ENCODE data around the gene ZNF19.

The ZNF19 gene

DNA sequence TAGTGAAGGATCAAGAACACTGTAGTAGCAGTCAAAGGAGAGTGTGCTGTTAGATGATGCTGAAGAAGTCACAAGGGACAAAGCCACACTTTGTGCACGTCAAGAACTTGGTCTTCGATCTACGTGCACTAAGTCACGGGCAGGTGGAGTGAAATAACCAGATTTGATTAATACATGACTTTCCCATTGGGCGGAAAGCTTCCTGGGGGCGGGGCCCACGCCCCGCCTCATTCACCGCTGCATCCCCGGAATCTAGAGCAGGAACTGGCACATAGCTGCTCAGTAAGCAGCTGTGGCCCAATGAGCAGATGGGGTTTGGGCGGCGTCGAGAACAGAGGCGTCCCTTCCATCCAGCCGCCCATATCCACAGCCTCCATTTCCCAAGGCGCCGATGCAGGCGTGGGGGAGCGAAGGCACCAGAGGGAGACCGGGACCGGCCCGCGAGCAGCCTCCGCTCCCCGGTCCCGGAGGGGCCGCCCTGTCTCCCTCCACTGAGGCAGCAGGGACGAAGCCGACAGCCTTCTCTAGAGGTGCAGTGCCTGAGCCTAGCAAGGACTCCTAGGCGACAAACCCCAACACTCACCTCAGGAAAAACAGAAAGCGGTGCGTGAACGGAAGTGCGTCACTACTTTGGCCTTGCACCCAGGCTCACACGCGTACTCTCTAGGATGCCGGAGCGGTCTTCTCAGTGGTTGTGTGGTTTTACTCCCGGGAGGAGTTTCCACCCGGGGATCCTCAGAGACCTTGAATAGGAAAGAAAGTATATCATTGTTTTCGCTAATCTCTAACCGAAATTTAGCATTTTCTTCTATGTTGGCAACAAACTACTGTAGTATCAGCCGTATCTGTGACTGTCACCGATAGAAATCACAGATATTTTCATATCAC is 4.9 kb downstream of the ZNF19 start:
- peak; percentile 71 for DNase-seq

- no peak for DNase-seq
Observed at GRCh38 chr16:71482569-71482968, 6.6 kb downstream of the ZNF19 start.

DNA sequence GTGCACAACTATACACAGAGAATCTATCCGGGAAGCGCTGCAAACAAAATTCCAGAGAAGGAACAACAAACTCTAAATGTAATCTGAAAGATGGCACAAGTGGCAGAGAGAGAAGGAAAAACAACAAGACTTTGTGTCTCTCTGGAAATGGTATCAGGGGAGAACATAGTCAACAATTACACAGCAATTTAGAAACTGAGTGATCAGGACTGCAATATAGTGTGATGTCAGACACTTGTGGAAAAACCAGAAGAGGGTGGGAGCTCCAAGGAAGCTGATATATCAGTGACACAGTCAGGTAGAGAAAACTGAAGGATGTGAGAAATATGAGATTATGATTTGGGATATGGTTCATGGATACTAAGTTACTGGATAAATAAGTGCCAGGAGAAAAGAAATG is 8.2 kb downstream of the ZNF19 start:
- DNase-seq = no peak

GRCh38 chr16:71479420-71479819 is 9.7 kb downstream of the ZNF19 start:
- no peak for DNase-seq

GRCh38 chr16:71476457-71477124 is 12.5 kb downstream of the ZNF19 start:
- DNase-seq = no peak

DNA sequence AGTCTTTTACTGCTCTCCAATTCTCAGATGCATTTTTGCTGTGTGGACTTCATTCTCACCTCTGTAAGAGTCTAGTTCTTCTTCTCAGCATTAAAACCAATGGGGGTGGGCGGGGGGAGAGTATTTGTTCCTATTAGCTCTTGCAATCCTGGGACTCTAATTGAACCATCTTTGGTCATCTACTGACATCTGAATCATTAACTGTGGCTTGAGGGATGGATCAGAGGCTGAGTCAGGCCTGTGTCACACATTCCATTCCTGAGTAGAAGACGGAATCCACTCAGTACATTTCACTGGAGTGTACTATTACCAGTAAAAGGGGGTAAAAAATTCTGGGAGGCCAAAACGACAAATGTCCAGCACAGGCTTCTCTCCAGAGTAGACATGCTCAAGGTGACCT is 14.3 kb downstream of the ZNF19 start:
- no peak for DNase-seq

GRCh38 chr16:71473891-71474290 is 15.2 kb downstream of the ZNF19 start:
- no peak for DNase-seq

- DNase-seq = no peak
Observed at GRCh38 chr16:71472931-71473330, 16.2 kb downstream of the ZNF19 start.

- DNase-seq = no peak
Observed at GRCh38 chr16:71472051-71472450, 17.1 kb downstream of the ZNF19 start.

DNA sequence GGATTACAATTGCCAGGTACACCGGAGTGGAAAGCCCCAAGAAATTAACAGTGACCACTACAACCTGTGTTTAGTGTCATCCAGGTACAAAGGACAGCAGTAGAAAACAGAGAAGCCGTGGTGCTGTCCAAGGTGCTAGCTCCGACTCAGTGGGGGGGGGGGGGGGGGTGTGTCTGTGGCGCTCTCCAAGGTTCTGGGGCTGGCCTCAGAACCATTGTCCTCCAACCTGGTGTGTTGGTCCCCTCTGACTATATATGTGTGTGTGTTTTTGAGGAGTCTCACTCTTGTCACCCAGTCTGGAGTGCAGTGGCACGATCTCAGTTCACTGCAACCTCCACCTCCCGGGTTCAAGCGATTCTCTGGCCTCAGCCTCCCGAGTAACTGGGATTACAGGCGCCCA is 21.3 kb downstream of the ZNF19 start:
- DNase-seq = peak; percentile 26

DNA sequence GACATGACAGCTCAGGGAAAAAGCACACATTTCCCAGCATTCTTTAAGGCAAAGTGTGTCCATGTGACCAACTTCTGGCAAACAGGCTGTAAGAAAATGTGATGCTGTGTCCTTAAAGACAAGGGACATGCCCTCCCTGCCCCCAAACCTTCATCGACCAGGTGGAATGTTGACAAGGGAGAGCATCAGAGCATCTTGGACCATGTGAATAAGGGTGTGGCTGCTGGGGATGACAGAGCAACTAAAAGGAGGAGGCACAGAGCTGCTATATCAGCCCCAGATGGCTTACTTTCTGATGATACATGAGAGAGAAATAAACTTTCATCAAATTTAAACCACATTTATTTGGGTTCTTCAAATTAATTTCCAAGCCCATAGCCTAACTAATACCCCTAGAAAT is 24.9 kb downstream of the ZNF19 start:
- no peak for DNase-seq

GRCh38 chr16:71461686-71462648 is 27.2 kb downstream of the ZNF19 start, which contains the start of gene ZNF23:
Gene ZNF23, minus strand, starts transcription at chr16:71462247. Its CDS starts 5,451 bp downstream, at chr16:71456796.
- DNase-seq = peak; percentile 62

DNA sequence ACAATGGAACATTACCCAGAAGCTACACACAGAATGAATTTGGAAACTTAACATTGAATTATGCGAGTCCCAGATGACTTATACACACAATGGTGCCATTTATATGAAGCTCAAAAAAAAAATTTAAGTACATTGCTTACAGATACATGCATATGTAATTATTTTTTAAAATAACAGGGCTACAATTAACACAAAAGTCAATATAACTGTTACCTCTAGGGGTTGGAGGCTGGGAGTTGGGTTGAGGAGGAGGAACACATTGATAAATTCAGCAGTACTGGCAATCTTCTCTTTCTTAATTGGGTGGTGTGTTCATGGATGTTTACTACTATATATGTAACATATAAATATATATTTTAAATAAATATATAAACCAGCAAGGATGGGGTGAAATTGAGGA is 28.2 kb downstream of the ZNF19 start:
- no peak for DNase-seq

DNA sequence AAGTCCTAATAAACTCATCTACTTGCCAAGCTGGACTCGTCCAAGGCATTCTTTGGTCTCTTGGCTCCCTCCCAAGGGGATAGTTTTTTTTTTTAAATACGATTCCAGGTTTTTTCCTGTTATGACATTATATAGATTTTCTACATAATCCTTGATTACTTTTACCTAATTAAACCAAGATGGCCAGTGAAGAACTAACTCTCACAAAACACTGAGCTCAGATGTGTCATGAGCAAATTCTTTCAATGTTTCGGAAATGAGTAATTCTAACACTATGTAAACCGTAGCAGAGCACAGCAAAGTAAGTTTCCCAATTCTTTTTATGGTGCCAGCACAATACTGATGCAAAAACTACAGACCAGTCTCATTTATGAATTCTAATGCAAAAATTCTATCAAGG is 28.9 kb downstream of the ZNF19 start:
- no peak for DNase-seq

- DNase-seq = no peak
Observed at GRCh38 chr16:71459510-71459909, 29.6 kb downstream of the ZNF19 start.

- DNase-seq = no peak
Observed at GRCh38 chr16:71456801-71457200, 32.3 kb downstream of the ZNF19 start.

DNA sequence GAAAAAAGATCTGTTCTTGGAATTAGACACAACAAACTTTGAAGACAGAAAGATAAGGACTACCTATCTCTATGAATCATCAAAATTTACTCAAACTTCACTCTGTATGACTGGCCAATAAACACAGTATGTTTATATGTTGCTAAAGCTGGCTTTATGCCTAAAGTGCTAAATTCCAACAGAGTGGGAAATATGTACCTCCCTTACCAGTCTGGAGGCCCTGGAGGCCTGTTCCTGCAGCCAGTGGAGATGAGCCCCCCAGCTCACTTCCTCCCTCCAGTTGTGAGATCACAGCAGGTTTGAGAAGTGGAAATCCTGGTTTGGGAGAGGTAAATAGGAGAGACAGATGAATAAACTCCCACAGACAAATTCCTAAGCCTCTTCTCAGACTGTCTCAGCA is 36.1 kb downstream of the ZNF19 start:
- DNase-seq = no peak

- no peak for DNase-seq
Observed at GRCh38 chr16:71449020-71449419, 40.1 kb downstream of the ZNF19 start.

DNA sequence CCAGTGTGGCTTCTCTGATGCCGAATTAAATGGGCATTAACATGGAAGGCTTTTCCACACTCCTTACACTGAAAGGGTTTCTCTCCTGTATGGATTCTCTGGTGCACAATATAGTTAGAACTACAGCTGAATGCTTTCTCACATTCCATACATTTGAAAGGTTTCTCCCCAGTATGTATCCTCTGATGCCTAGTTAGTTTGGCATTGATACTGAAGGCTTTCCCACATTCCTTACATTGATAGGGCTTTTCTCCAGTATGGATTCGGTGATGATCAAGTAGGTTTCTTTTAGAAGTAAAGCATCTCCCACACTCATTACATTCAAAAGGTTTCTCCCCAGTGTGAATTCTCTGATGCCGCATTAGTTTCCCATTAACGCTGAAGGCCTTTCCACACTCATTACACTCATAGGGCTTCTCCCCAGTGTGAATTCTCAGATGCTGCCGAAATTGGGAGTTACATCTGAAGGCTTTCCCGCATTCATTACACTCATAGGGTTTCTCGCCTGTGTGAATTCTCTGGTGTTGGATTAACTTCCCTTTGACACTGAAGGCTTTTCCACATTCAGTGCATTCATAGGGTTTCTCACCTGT is 40.8 kb downstream of the ZNF19 start:
- no peak for DNase-seq

- DNase-seq = no peak
Observed at GRCh38 chr16:71443714-71444113, 45.4 kb downstream of the ZNF19 start.

DNA sequence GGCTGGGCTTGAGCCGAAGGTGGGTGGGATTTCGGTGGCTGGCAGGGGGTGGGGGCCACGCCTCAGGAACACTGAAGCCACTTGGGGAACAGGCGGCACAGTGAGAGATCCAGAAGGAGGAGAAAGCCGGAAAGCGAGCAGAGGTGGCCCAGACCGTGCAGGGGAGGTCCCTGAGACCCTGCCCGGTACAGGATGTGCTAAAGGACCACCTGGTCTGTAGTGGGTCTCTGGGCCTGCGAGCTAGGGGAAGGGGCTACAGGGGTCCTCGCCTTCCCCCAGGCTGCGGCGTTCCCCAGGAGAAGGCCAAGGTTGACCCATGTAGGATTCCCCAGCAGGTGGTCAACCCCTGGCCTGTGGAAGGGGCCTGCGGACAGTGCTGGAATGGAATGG is 47.1 kb downstream of the ZNF19 start, which contains the start of gene TLE7:
TLE7 (minus strand) TSS at position 4 of the 390 bp plus-strand sequence. CDS start 8,730 bp downstream, outside the sequence.
- no peak for DNase-seq

DNA sequence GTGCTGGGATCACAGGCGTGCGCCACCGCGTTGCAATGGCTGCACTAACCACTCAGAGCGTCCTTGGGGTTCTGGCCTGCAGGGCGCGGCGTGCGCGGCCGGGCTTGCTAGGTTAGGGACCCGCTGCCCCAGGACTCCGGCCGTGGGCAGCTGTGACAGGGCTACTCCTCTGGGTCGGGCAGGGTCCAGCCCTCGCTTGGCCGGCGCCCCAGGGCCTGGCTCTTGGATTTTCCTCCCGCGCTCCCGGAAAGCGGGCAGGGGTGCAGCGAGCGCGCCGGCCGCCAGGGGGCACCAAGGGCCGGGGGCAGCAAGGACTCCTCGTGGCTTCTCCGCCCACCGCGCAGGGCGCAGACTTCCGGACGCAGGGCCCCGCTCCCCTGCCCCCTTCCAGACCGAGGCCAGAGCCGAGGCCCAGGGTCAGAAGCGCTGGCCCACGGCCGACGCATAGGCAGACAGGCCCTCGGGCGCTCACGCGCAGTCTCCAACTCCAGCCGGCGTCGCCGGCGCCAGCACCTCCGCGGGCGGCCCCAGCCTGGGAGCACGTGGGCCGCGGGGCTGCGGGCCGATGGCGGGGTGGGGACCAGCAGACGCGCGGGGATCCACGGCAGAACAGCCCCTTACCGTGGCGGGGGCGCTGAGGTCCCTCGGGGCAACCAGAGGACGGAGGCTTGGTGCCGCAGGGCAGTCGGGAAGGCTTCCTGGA is 47.6 kb downstream of the ZNF19 start:
- DNase-seq = no peak
